Adrenal gland (tissue), 5 donors: ENCODE results near the gene GABARAPL1.

Experiments
- POLR2A ChIP-seq, 2 donors: fragments of 450-650 bp; IDR thresholded peaks; one replicate each; pipeline ENCODE4 v1.6.1; 2017; ENCODE audit warnings: antibody characterized with exemption in 2 of 2, mild to moderate bottlenecking in 2 of 2, moderate library complexity in 1 of 2
- TF ChIP-seq, protein P1 (sequence below), 6 experiments: fragments of 450-650 bp in 4 of 6; fragments of 200-600 bp in 2 of 6; sonication (generic) in 1 of 6; IDR thresholded peaks; 1 replicate in 5 of 6; 2 replicates in 1 of 6; pipeline versions ENCODE4 v1.5.1 to v1.8.0; 2016 to 2021; ENCODE audit warnings: antibody characterized with exemption in 6 of 6, mild to moderate bottlenecking in 2 of 6, moderate library complexity in 1 of 6
- donor health status: DM: no; HTN: no; CAD: no.

DNA sequence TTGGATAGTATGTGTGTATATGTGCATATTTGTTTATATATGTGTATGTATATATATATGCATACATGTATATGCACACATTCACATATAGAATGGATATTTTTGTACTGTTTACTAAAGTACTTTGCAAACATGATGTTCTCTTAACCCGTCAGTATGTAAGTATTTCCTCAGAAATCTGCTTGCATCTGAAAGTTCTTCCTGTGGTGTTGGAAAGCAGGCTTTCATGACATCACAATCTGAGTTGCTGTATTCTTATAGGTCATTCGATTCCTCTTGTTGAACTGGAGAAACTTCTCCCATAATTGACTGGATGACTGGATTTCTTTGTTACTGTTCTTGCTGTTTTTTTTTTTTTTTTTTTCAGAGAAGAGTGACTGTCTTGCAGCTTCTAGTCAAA is 29.1 kb downstream of the GABARAPL1 start:
- TF ChIP-seq, protein P1, sequence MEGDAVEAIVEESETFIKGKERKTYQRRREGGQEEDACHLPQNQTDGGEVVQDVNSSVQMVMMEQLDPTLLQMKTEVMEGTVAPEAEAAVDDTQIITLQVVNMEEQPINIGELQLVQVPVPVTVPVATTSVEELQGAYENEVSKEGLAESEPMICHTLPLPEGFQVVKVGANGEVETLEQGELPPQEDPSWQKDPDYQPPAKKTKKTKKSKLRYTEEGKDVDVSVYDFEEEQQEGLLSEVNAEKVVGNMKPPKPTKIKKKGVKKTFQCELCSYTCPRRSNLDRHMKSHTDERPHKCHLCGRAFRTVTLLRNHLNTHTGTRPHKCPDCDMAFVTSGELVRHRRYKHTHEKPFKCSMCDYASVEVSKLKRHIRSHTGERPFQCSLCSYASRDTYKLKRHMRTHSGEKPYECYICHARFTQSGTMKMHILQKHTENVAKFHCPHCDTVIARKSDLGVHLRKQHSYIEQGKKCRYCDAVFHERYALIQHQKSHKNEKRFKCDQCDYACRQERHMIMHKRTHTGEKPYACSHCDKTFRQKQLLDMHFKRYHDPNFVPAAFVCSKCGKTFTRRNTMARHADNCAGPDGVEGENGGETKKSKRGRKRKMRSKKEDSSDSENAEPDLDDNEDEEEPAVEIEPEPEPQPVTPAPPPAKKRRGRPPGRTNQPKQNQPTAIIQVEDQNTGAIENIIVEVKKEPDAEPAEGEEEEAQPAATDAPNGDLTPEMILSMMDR (IDR thresholded peaks at IDR 0.05), result no peak
- TF ChIP-seq POLR2A (IDR thresholded peaks at IDR 0.05), result no peak
